HEK293 (cell line): ENCODE data around the gene SORT1.
A peak's percentile ranks its signal among the peaks of the same experiment; 100 is the strongest.

Experiments used
- EGR2 ChIP-seq: fragments of 450-650 bp; formaldehyde crosslinking; IDR thresholded peaks from 2 replicates; pipeline ENCODE4 v1.5.1; 2016; ENCODE audit warnings: low read depth, missing biosample characterization, missing genetic modification characterization
- HOXC10 ChIP-seq: sonication (generic); formaldehyde crosslinking; IDR thresholded peaks from 2 replicates; pipeline ENCODE4 v1.8.1; 2023; ENCODE audit warnings: mild to moderate bottlenecking, missing genetic modification reagents
- OSR2 ChIP-seq: fragments of 450-650 bp; formaldehyde crosslinking; IDR thresholded peaks from 2 replicates; pipeline ENCODE4 v1.5.1; 2016; ENCODE audit warnings: missing biosample characterization, missing genetic modification characterization
- PBX3 ChIP-seq: sonication (generic); formaldehyde crosslinking; IDR thresholded peaks from 2 replicates; pipeline ENCODE4 v1.8.1; 2022; ENCODE audit warnings: mild to moderate bottlenecking, moderate library complexity, missing genetic modification reagents
- REST ChIP-seq: fragments of 450-650 bp; formaldehyde crosslinking; IDR thresholded peaks from 2 replicates; pipeline ENCODE4 v1.5.1; 2016; ENCODE audit warnings: missing biosample characterization, missing genetic modification characterization
- WT1 ChIP-seq: fragments of 450-650 bp; formaldehyde crosslinking; IDR thresholded peaks from 2 replicates; pipeline ENCODE4 v1.5.1; 2016; ENCODE audit warnings: missing biosample characterization, missing genetic modification characterization
- ZBTB1 ChIP-seq: fragments of 450-650 bp; formaldehyde crosslinking; IDR thresholded peaks from 2 replicates; pipeline ENCODE4 v1.5.1; 2016; ENCODE audit warnings: missing biosample characterization, missing genetic modification characterization
- ZBTB44 ChIP-seq: fragments of 450-650 bp; IDR thresholded peaks from 2 replicates; pipeline ENCODE4 v1.5.1; 2018; ENCODE audit warnings: missing biosample characterization, mild to moderate bottlenecking, missing genetic modification characterization
- ZEB2 ChIP-seq: fragments of 450-650 bp; formaldehyde crosslinking; IDR thresholded peaks from 2 replicates; pipeline ENCODE4 v1.5.1; 2016; ENCODE audit warnings: missing biosample characterization, missing genetic modification characterization
- ZFHX2 ChIP-seq: fragments of 450-650 bp; formaldehyde crosslinking; conservative IDR thresholded peaks from 2 replicates; pipeline ENCODE4 v1.5.1; 2016; ENCODE audit warnings: missing biosample characterization, missing genetic modification characterization
- ZIC2 ChIP-seq: fragments of 450-650 bp; formaldehyde crosslinking; IDR thresholded peaks from 2 replicates; pipeline ENCODE4 v1.5.1; 2016; ENCODE audit warnings: missing biosample characterization, missing genetic modification characterization
- ZNF10 ChIP-seq: fragments of 450-650 bp; formaldehyde crosslinking; IDR thresholded peaks from 2 replicates; pipeline ENCODE4 v1.5.1; 2017; ENCODE audit warnings: missing biosample characterization, missing genetic modification characterization
- ZNF2 ChIP-seq: fragments of 450-650 bp; formaldehyde crosslinking; IDR thresholded peaks from 2 replicates; pipeline ENCODE4 v1.5.1; 2016; ENCODE audit warnings: missing biosample characterization, missing genetic modification characterization
- ZNF280C ChIP-seq: fragments of 450-650 bp; formaldehyde crosslinking; IDR thresholded peaks from 2 replicates; pipeline ENCODE4 v1.5.1; 2016; ENCODE audit warnings: missing biosample characterization, missing genetic modification characterization
- ZNF302 ChIP-seq: fragments of 450-650 bp; formaldehyde crosslinking; IDR thresholded peaks from 2 replicates; pipeline ENCODE4 v1.5.1; 2016; ENCODE audit warnings: missing biosample characterization, missing genetic modification characterization, low read depth
- ZNF335 ChIP-seq: fragments of 450-650 bp; formaldehyde crosslinking; conservative IDR thresholded peaks from 2 replicates; pipeline ENCODE4 v1.5.1; 2016; ENCODE audit warnings: missing biosample characterization, missing genetic modification characterization
- ZNF558 ChIP-seq: fragments of 450-650 bp; formaldehyde crosslinking; IDR thresholded peaks from 2 replicates; pipeline ENCODE4 v1.5.1; 2016; ENCODE audit warnings: missing biosample characterization, missing genetic modification characterization
- ZNF560 ChIP-seq: fragments of 450-650 bp; formaldehyde crosslinking; IDR thresholded peaks from 2 replicates; pipeline ENCODE4 v1.5.1; 2017; ENCODE audit warnings: missing biosample characterization, missing genetic modification characterization, borderline replicate concordance
- ZNF624 ChIP-seq: fragments of 450-650 bp; formaldehyde crosslinking; IDR thresholded peaks from 2 replicates; pipeline ENCODE4 v1.5.1; 2017; ENCODE audit warnings: missing biosample characterization, missing genetic modification characterization
- ZNF639 ChIP-seq: fragments of 450-650 bp; formaldehyde crosslinking; IDR thresholded peaks from 2 replicates; pipeline ENCODE4 v1.5.1; 2016; ENCODE audit warnings: missing biosample characterization, missing genetic modification characterization
- ZNF660 ChIP-seq: fragments of 450-650 bp; IDR thresholded peaks from 2 replicates; pipeline ENCODE4 v1.5.1; 2018; ENCODE audit warnings: missing biosample characterization, mild to moderate bottlenecking, missing genetic modification characterization
- ZNF747 ChIP-seq: fragments of 450-650 bp; formaldehyde crosslinking; IDR thresholded peaks from 2 replicates; pipeline ENCODE4 v1.5.1; 2016; ENCODE audit warnings: missing biosample characterization, missing genetic modification characterization
- ZNF776 ChIP-seq: fragments of 450-650 bp; formaldehyde crosslinking; IDR thresholded peaks from 2 replicates; pipeline ENCODE4 v1.5.0; 2017; ENCODE audit warnings: missing biosample characterization, missing genetic modification characterization, borderline replicate concordance
- ZNF791 ChIP-seq: fragments of 450-650 bp; formaldehyde crosslinking; IDR thresholded peaks from 2 replicates; pipeline ENCODE4 v1.5.1; 2016; ENCODE audit warnings: missing biosample characterization, missing genetic modification characterization
- ZSCAN5A ChIP-seq: fragments of 450-650 bp; formaldehyde crosslinking; IDR thresholded peaks from 2 replicates; pipeline ENCODE4 v1.5.1; 2016; ENCODE audit warnings: missing biosample characterization, missing genetic modification characterization

Gene SORT1

GRCh38 chr1:109397581-109398342, at the start of gene SORT1 (continued):
- no peak for TF ChIP-seq ZNF791 (tag by site-specific recombination)
- no peak for TF ChIP-seq EGR2 (tag by site-specific recombination)
- no peak for TF ChIP-seq ZNF10
- TF ChIP-seq HOXC10 (CRISPR knock-in tag), result no peak
- TF ChIP-seq ZNF2, result no peak
- 0 out of 2 replicates have a peak, but pooled peaks have one; percentile 23 for TF ChIP-seq WT1 (tag by site-specific recombination)
- no peak for TF ChIP-seq ZNF558 (tag by site-specific recombination)
- TF ChIP-seq ZNF560 (tag by site-specific recombination), result no peak
- peak; percentile 76 for TF ChIP-seq ZNF335
- no peak for TF ChIP-seq ZNF302 (tag by site-specific recombination)
- TF ChIP-seq ZNF280C, result no peak
- TF ChIP-seq OSR2 (tag by site-specific recombination), result no peak
- TF ChIP-seq ZNF639 (tag by site-specific recombination), result no peak
- 0 out of 2 replicates have a peak, but pooled peaks have one; percentile 28 for TF ChIP-seq ZIC2
- TF ChIP-seq ZNF624 (tag by site-specific recombination), result no peak
- TF ChIP-seq ZNF660 (tag by site-specific recombination), result 0 out of 2 replicates have a peak, but pooled peaks have one; percentile 20
- no peak for TF ChIP-seq ZBTB44
- no peak for TF ChIP-seq ZNF747
- TF ChIP-seq ZBTB1 (tag by site-specific recombination), result no peak
- 0 out of 2 replicates have a peak, but pooled peaks have one; percentile 21 for TF ChIP-seq ZFHX2 (tag by site-specific recombination)
- peak; percentile 97 for TF ChIP-seq PBX3
- TF ChIP-seq ZEB2 (tag by site-specific recombination), result peak; percentile 47; the same call in 1 of the 2 replicates
- no peak for TF ChIP-seq ZSCAN5A (tag by site-specific recombination)
- TF ChIP-seq ZNF776 (tag by site-specific recombination), result no peak
- TF ChIP-seq REST (tag by site-specific recombination), result no peak
